ENCODE results near the gene GTF3C1.

GTF3C1 gene

DNA sequence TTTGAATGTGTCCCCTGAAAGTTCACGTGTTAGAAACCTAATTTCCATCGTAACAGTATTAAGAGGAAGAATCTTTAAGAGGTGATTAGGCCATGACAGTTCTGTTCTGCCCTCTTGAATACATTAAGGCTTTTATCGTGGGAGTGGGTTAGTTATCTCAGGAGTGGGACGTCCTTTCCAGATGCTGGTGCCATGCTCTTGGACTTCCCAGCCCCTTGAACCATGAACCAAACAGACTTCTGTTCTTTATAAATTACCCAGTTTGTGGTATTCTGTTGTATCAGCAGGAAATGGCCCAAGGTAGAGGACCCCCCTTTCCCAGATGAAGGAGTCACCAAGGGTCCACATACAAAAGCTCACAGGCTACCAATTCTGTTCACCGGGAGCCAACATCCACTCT, 10.1 kb downstream of the GTF3C1 start:
- TF ChIP-seq, protein P1, sequence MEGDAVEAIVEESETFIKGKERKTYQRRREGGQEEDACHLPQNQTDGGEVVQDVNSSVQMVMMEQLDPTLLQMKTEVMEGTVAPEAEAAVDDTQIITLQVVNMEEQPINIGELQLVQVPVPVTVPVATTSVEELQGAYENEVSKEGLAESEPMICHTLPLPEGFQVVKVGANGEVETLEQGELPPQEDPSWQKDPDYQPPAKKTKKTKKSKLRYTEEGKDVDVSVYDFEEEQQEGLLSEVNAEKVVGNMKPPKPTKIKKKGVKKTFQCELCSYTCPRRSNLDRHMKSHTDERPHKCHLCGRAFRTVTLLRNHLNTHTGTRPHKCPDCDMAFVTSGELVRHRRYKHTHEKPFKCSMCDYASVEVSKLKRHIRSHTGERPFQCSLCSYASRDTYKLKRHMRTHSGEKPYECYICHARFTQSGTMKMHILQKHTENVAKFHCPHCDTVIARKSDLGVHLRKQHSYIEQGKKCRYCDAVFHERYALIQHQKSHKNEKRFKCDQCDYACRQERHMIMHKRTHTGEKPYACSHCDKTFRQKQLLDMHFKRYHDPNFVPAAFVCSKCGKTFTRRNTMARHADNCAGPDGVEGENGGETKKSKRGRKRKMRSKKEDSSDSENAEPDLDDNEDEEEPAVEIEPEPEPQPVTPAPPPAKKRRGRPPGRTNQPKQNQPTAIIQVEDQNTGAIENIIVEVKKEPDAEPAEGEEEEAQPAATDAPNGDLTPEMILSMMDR (IDR thresholded peaks at IDR 0.05; ENCODE audit: control extremely low read depth, extremely low read depth, low read depth, missing control alignments), result no peak
- DNase-seq (ENCODE audit: extremely low spot score), result no peak
- CTCF ChIA-PET, result no interaction called here
- POLR2A ChIA-PET, result no interaction called here

DNA sequence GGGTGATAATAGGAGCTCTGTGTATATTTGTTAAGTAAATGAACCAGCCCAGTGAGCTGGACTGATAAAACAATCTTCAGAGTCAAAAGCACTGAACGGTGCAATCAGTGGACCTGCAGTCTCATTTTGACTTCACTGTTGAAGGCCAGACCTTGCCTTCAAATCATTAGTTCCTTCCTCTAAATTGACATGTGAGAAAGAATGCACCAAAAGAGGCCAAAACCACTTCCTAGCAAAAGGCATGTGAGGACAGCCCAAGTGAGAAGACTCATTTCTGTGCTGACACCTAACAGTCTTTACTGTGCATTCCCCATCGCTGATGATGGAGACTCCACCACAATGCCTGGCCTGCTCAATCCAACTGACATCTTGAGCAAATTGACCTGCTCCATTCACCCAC, 10.6 kb downstream of the GTF3C1 start:
- TF ChIP-seq, protein P1 (IDR thresholded peaks at IDR 0.05; ENCODE audit: control extremely low read depth, extremely low read depth, low read depth, missing control alignments), result no peak
- ChIA-PET CTCF (no interaction called here), POLR2A (no interaction called here)
- DNase-seq (ENCODE audit: extremely low spot score), result no peak

DNA sequence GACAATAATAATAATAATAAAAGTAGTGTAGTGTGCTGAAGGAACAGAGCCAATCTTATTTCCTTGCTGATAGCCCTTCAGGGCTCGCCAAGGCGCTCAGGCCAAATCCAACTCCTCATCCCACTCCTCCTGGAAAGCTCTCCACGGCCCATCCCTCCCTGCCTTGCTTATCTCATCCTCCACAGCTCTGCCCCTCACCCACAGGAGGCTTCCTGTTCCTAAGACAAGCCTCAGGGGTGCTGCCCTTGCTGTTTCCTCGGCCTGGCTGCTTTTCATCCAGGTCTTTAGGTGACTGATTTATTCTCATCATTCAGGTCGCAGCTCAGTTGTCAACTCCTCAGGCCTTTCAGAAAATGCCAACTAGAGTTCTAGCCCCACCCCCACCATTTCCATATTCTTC, 11.2 kb downstream of the GTF3C1 start:
- TF ChIP-seq, protein P1 (IDR thresholded peaks at IDR 0.05; ENCODE audit: control extremely low read depth, extremely low read depth, low read depth, missing control alignments), result no peak
- POLR2A ChIA-PET, result interaction anchor here (0.6 kb wide), 1 partner anchor 28 kb away, joined by 3 read pairs; no protein-coding TSS in a partner anchor
- DNase-seq (ENCODE audit: extremely low spot score), result no peak
- CTCF ChIA-PET, result no interaction called here

DNA sequence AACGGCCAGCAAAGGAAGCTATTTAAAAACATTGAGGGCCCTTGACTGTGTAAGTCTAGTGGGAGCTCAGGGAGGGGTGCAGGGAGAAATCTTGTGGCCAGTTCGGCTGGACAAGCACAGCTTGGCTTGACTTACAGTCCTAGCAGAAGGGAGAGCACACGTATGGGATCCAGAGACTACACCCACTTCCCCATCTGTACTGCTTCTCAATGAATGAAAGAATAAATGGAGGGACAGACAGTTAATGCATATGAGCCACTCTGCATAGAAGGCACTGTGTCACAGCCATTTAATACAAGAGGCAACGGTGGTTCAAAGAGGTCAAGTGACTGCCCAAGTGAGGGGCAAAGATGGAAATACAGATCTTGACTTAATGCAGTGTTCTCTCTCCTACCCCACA, 15.5 kb downstream of the GTF3C1 start:
- ChIA-PET CTCF (no interaction called here), POLR2A (no interaction called here)
- TF ChIP-seq, protein P1 (IDR thresholded peaks at IDR 0.05; ENCODE audit: control extremely low read depth, extremely low read depth, low read depth, missing control alignments), result no peak

DNA sequence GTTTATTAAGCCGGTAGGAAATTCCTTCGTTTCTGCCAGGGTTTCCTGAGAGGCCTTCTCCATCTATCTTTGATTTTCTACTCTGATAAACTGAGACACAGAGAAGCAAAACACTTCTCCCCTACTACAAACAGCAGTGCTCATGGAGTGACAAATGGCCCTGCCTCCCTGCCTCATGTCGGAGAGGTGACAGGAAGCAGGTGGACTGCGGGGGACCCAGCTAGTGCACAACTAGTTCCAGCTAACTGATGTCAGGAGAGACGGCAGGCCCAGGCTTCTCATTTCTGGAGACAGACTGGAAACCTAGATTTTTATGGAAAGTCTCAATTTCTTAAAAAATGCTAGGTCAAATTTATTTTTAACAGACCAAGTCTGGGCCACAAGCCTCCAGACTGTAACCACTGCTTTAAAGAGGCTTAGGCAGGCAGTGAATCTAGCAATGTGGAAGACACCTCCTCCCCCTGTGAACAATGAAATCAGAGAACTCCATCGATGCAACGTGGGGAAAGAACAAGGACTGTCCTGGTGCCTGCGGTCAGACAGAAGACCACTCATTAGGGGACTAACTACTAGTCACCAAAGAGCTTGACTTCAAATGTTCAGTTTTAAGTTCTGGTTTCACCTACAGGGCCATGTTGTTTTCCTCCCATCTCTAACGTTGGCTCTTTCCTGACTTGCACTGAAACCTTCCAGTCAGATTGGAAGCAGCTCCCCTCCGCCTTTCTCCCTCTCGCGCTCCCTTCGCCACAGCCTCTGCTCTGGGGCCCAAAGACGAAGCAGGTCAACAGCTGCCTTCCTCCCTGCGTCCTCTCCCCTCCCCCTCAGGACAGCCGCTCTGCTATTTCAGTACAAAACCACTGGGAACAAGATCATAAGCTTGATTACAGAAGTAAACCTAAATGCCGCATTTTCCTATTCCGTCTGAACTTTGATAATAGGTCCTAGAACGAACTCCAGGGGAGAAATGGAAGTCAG, 17.6 kb downstream of the GTF3C1 start:
- DNase-seq (ENCODE audit: extremely low spot score), result no peak
- TF ChIP-seq, protein P1 (IDR thresholded peaks at IDR 0.05; ENCODE audit: control extremely low read depth, extremely low read depth, low read depth, missing control alignments), result no peak
- ChIA-PET POLR2A (no interaction called here), CTCF (interaction anchor here (0.9 to 1.5 kb wide), 2 partner anchors 16 kb away, joined by 3 to 5 read pairs; no protein-coding TSS in a partner anchor)

More for the DNA sequence above, 15.5 kb downstream of the GTF3C1 start:
- no peak for DNase-seq (ENCODE audit: extremely low spot score)

DNA sequence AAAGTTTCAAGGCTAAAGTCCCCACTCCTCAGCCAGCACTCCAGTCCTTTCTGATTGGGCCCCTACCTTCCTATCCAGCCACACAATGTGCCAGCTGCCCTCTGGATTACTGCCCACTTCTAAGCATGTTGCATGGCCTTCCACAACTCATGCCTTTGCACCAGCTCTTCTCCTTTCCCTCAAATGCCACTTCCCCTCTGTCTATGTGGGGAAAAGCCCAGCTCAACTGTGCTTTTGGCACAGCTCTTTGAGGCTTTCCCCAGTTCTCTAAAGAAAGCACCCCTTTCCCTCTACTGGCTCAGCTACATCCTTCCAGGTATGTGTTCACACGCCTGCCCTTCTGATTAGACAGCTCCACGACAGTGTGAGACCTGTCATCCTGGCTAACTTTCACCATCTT, 18.5 kb downstream of the GTF3C1 start:
- DNase-seq (ENCODE audit: extremely low spot score), result no peak
- ChIA-PET CTCF (interaction anchor here (1.5 kb wide), 1 partner anchor 15 kb away, joined by 5 read pairs; no protein-coding TSS in a partner anchor), POLR2A (no interaction called here)
- TF ChIP-seq, protein P1 (IDR thresholded peaks at IDR 0.05; ENCODE audit: control extremely low read depth, extremely low read depth, low read depth, missing control alignments), result no peak
